AG04450 (cell line): ENCODE measurements around the gene TRPM2. TPM values are rescaled to one million over a fixed set of nuclear protein-coding genes. Genes with fewer than 3 reads are reported as not detected.

ENCODE experiments used
- CTCF ChIA-PET: fragments of 300-600, 350-600 bp; formaldehyde crosslinking; extraction: SDS; loops from one replicate; lab custom pipeline; 2022; ENCODE audit warnings: antibody characterized with exemption, inconsistent platforms; lab: Charles Lee
- POLR2A ChIA-PET: fragments of 350-600 bp; formaldehyde crosslinking; extraction: SDS; loops from one replicate; lab custom pipeline; 2021; ENCODE audit warnings: antibody characterized with exemption, inconsistent platforms; lab: Yijun Ruan, JAX
- DNase-seq: peaks from one replicate; pipeline ENCODE4 v3.0.0-alpha.2; 2011; ENCODE audit warnings: low read depth, low spot score
- H3K27ac ChIP-seq: one replicate; pipeline ENCODE4 v1.5.1; 2012; ENCODE audit warnings: low read depth, low read length, control low read depth
- H3K27me3 ChIP-seq: one replicate; pipeline ENCODE4 v1.6.0; 2012; ENCODE audit warnings: low read length; ENCODE audit not compliant: control insufficient read depth, insufficient read depth
- H3K4me3 ChIP-seq: 2 replicates; pipeline ENCODE4 v1.5.1; 2011; ENCODE audit warnings: mild to moderate bottlenecking, low read depth, low read length, control low read depth
- H3K9me3 ChIP-seq: 2 replicates; pipeline ENCODE4 v1.5.1; 2012; ENCODE audit warnings: low read length; ENCODE audit not compliant: control insufficient read depth, insufficient read depth
- polyA plus RNA-seq: library from polyadenylated mRNA; depleted of rRNA; stranded (reverse); fragments of >200 nt; gene quantifications from 2 replicates; pipeline ENCODE4 v1.2.3, GENCODE V29; 2011
- TF ChIP-seq, protein P1 (sequence below): IDR thresholded peaks from 2 replicates; pipeline ENCODE4 v1.5.1; 2011; ENCODE audit warnings: low read depth, low read length, control low read depth, inconsistent platforms

Gene TRPM2
- polyA plus RNA-seq, 1 experiment = not detected

DNA sequence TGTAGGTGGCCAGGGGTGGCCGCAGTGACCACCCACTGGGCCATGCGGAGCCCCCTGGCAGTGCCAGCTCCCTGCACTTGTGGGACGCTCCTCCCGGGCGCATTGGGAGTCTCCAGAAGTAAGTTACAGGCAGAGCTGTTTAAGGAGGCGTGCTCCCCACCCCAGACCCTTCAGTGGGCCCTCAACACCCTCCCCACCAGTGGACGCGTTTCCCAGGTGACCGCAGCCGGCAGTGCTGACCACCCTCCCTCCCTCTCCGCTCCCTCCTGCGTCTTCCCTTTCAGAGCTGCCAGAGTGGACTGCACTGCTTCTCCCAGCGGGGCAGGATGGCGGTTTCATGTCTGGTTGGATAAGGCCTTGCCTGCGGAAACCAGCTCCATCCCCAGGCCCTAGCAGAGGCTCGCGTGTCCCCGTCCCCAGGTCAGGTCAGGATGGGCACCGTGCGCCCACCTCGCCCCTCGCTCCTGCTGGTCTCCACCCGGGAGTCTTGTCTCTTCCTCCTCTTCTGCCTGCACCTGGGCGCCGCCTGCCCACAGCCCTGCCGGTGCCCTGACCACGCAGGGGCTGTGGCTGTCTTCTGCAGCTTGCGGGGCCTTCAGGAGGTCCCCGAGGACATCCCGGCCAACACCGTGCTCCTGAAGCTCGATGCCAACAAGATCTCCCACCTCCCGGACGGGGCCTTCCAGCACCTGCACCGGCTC, 102.9 kb downstream of the TRPM2 start:
- TF ChIP-seq, protein P1, sequence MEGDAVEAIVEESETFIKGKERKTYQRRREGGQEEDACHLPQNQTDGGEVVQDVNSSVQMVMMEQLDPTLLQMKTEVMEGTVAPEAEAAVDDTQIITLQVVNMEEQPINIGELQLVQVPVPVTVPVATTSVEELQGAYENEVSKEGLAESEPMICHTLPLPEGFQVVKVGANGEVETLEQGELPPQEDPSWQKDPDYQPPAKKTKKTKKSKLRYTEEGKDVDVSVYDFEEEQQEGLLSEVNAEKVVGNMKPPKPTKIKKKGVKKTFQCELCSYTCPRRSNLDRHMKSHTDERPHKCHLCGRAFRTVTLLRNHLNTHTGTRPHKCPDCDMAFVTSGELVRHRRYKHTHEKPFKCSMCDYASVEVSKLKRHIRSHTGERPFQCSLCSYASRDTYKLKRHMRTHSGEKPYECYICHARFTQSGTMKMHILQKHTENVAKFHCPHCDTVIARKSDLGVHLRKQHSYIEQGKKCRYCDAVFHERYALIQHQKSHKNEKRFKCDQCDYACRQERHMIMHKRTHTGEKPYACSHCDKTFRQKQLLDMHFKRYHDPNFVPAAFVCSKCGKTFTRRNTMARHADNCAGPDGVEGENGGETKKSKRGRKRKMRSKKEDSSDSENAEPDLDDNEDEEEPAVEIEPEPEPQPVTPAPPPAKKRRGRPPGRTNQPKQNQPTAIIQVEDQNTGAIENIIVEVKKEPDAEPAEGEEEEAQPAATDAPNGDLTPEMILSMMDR = no peak
- no peak for DNase-seq
- Histone ChIP-seq H3K9me3 (peaks cover 15% of the 10 kb centered on the region), H3K27me3 (no peaks in the 10 kb centered on the region), H3K27ac (no peak overlapping the region), H3K4me3 (no peak overlapping the region)
- CTCF ChIA-PET = no interaction called here
- POLR2A ChIA-PET = no interaction called here

DNA sequence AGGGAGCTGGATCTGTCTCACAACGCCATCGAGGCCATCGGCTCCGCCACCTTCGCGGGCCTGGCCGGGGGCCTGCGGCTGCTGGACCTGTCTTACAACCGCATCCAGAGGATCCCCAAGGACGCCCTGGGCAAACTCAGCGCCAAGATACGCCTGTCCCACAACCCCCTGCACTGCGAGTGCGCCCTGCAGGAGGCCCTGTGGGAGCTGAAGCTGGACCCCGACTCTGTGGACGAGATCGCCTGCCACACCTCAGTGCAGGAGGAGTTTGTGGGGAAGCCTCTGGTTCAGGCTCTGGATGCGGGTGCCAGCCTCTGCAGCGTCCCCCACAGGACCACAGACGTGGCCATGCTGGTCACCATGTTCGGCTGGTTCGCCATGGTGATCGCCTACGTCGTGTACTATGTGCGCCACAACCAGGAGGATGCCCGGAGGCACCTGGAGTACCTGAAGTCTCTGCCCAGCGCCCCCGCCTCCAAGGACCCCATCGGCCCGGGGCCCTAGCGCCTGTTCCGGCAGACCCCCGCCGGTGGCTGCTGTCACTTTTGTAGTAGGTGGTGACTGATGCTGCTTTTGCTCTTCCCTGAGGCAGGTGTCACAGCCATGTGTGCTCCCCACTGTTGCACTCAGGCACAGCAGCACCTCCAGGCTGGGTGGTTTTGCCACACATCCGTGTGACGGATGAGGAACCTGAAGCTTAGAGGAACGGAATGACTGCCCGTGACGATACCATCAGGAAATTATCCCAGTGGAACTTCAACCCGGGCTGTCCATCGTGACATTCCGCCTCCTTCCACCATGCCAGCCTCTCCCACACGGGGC, 103.7 kb downstream of the TRPM2 start:
- TF ChIP-seq, protein P1 = no peak
- H3K27me3 ChIP-seq = no peaks in the 10 kb centered on the region
- ChIA-PET CTCF (no interaction called here), POLR2A (no interaction called here)
- H3K27ac ChIP-seq = no peak overlapping the region
- no peak overlapping the region for H3K4me3 ChIP-seq
- H3K9me3 ChIP-seq = peaks cover 17% of the 10 kb centered on the region
- no peak for DNase-seq

DNA sequence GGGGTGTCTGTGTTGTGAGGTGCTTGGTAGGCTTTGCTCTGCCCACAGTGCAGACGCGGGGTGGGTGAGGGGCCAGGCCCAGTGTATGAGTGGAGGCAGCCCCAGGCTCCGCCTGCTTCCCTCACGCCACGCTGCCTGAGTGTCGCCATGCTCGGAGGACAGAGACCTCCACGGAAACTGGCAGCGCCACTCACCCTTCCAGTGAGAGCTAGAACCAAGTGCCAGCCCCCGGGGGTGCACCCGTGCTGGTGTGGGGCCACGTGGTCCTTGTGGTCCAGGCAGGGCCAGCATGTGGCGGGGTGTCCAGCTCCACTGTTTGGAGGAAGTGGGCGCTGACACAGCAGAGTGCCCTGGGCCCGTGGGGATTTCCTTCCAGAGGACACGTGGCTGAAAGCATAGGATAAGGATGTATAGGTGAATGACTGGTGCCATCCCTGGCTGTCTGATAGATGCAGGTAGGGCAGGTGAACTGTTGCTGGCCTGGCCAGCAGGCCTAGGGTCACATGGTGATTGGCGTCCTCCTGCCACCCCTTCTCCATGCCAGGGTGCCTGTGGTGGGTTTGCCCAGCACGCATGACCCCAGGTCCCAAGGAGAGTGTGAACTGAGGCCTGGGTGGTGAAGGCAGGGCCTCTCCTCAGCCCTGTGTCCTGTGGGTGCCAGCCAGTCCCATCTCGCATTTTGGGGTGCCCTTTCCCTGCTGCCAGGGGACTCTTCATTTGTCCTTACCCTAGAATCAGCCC, 105.7 kb downstream of the TRPM2 start:
- H3K4me3 ChIP-seq = no peak overlapping the region
- CTCF ChIA-PET = no interaction called here
- H3K9me3 ChIP-seq = peaks cover 31% of the 10 kb centered on the region
- H3K27me3 ChIP-seq = no peaks in the 10 kb centered on the region
- TF ChIP-seq, protein P1 = no peak
- DNase-seq = no peak
- POLR2A ChIA-PET = no interaction called here
- no peak overlapping the region for H3K27ac ChIP-seq

DNA sequence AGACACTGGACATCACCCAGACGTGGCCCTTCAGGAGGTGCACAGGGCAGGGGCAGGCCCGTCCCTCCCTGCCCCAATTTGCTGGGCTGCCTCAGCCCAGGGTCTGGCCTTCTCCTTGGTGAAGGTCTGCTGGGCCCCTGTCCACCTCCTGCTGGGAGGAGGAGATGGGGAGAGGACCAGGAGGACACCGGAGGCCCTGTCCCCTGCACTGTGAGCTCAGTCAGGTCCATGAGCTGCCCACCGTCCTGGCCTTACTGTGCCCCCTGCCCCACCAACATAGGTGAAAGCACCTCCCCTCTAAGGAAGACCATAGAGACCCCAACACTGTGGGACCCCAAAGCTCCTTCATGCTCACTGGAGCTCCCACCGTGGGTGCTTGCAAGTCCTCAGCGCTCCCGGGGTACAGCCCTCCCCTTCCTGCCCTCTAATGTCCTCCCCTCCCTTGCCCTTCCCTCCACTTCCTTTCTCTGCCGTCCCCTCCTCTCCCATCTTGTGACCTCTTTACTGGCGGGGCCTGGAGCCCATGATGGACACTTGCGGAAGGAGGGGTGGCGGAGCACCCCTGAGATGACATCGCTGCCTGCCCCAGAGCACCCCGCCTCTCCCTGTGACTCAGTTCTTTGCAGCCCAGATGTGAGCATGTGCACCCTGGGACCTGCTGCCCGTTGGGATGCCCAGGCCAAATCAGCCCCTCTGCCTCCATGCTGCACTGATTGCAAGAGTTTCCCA, 106.5 kb downstream of the TRPM2 start:
- CTCF ChIA-PET = no interaction called here
- Histone ChIP-seq H3K27ac (no peak overlapping the region), H3K4me3 (no peak overlapping the region), H3K9me3 (peaks cover 34% of the 10 kb centered on the region), H3K27me3 (no peaks in the 10 kb centered on the region)
- POLR2A ChIA-PET = no interaction called here
- TF ChIP-seq, protein P1 = no peak
- no peak for DNase-seq
